Activated T-cell treated with anti-CD3 and anti-CD28 coated beads, Interleukin-2, amount 50 U/mL, for 1 hour (primary cell): ENCODE results near the gene MSANTD1.
A peak's percentile ranks its signal among the peaks of the same experiment; 100 is the strongest.

Source experiments
- DNase-seq: peaks from one replicate; pipeline ENCODE4 v3.0.0-alpha.2; 2020

Gene MSANTD1

GRCh38 chr4:3250438-3250955, 1.5 kb downstream of the MSANTD1 start:
- no peak for DNase-seq

- DNase-seq: no peak
Measured at GRCh38 chr4:3250956-3251690, 2.2 kb downstream of the MSANTD1 start.

- DNase-seq: no peak
Measured at GRCh38 chr4:3251691-3252479, 2.9 kb downstream of the MSANTD1 start.

GRCh38 chr4:3252480-3252828, 3.5 kb downstream of the MSANTD1 start:
- no peak for DNase-seq

GRCh38 chr4:3252831-3253641, 4.1 kb downstream of the MSANTD1 start:
- DNase-seq: peak; percentile 6

GRCh38 chr4:3253808-3254207, 4.8 kb downstream of the MSANTD1 start:
- DNase-seq: peak; percentile 8

GRCh38 chr4:3254302-3255131, 5.6 kb downstream of the MSANTD1 start:
- peak; percentile 6 for DNase-seq

- peak; percentile 8 for DNase-seq
Measured at GRCh38 chr4:3255611-3256186, 6.7 kb downstream of the MSANTD1 start.

GRCh38 chr4:3256230-3257102, 7.5 kb downstream of the MSANTD1 start:
- DNase-seq: peak; percentile 14

GRCh38 chr4:3257103-3257555, 8.2 kb downstream of the MSANTD1 start:
- peak; percentile 1 for DNase-seq

GRCh38 chr4:3257556-3258482, 8.9 kb downstream of the MSANTD1 start:
- peak; percentile 5 for DNase-seq

GRCh38 chr4:3261411-3262207, 12.7 kb downstream of the MSANTD1 start:
- peak; percentile 6 for DNase-seq

- DNase-seq: peak; percentile 2
Measured at GRCh38 chr4:3262208-3263052, 13.5 kb downstream of the MSANTD1 start.

- no peak for DNase-seq
Measured at GRCh38 chr4:3263053-3263875, 14.3 kb downstream of the MSANTD1 start.

GRCh38 chr4:3263876-3264193, 14.9 kb downstream of the MSANTD1 start:
- DNase-seq: no peak

- no peak for DNase-seq
Measured at GRCh38 chr4:3266076-3266475, 17.1 kb downstream of the MSANTD1 start.
